ENCODE measurements around the gene FSIP1. TPM values are rescaled to one million over a fixed set of nuclear protein-coding genes. Genes with fewer than 3 reads are reported as not detected.

Gene FSIP1
- total and polyA plus RNA-seq, 2 donors from 2014 or later, result 0.75 to 2.4 TPM

DNA sequence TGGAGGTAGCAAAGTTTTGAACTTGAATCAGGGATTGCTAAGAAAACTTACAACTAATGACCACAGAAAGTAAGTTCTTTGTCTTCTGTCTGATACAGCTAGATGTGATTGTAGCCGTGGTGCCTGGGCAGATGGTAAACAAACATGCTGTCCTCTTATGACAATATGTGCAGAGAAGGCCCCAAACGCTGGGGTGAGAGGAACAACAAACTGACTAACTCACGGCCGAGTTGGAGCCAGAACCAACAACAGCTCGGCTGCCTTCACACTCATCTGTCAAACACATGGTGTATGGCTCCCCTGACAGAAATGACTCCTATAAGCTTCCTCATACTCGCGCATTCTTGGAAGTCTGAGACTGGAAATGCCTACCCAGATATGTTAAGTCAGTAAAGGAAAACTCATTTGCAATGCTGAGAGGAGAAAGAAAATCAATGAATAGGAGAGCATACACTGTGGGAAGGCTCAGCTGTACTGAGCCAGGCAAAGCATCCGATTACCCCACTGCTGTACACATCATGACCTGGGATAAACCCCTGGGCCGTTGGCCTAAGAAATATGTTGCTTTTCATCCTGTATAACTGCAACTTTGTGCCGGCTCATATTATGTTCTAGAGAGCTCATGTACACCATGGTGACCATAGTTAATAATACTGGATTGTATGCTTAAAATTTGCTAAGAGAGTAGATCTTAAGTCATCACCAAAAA lies 196.1 kb downstream of the FSIP1 start:
- TF ChIP-seq CTCF (IDR thresholded peaks at IDR 0.05; ENCODE audit: borderline replicate concordance, extremely low read depth, insufficient read depth), result no peak
- H3K9ac ChIP-seq (ENCODE audit: low read length in 3 of 3), result peak overlapping the region in 1 of 3 donors; percentile 17
- DNase-seq (no peak), FAIRE-seq (no peak)
- peak overlapping the region; percentile 4 to 6 for H3K27ac ChIP-seq (ENCODE audit: low read depth in 2 of 2, low read length in 2 of 2)
- intact Hi-C loops (cut with DNase I), result loop anchor here (10.0 kb wide), 1 partner anchor 882 kb away; no protein-coding TSS in a partner anchor
- no peaks in the 10 kb centered on the region for H3K9me3 ChIP-seq (ENCODE audit: control insufficient read depth in 2 of 3, insufficient read depth in 1 of 3, low read length in 3 of 3)
- peaks cover 4 to 55% (median 53%) of the 10 kb centered on the region in 3 donors for H3K4me1 ChIP-seq (ENCODE audit: control insufficient read depth in 2 of 3, insufficient read depth in 2 of 3, low read depth in 1 of 3, low read length in 3 of 3)
- H3K4me3 ChIP-seq (ENCODE audit: low read length in 3 of 3), result no peak overlapping the region
- no peaks in the 10 kb centered on the region for H3K27me3 ChIP-seq (ENCODE audit: control insufficient read depth, insufficient read depth, low read length)
- H3K36me3 ChIP-seq (ENCODE audit: control insufficient read depth in 2 of 3, insufficient read depth in 3 of 3, low read length in 3 of 3), result peaks cover 42 to 98% (median 56%) of the 10 kb centered on the region in 3 donors

DNA sequence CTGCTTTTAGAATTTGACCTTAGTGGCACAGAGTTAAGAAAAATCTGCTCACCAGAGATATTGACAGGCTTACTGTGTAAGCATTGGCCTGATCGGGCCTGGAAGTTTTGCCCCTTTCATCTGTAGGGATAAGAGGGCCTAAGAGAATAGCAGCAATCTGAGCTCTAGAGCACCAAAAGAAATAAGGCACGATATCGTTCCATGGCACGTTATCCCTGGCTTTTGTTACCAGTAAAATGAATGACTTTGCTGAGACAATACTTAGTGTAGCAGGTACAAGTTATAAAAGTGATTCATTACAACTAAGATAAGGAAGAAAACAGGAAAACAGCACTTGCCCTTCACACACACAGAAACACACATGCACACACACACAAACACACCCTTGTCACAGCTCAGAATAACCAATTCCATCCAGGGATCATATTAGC lies 196.8 kb downstream of the FSIP1 start:
- intact Hi-C loops (cut with DNase I), result loop anchor here (10.0 kb wide), 1 partner anchor 881 kb away; no protein-coding TSS in a partner anchor
- H3K4me3 ChIP-seq (ENCODE audit: low read length in 3 of 3), result peak overlapping the region in 1 of 3 donors; percentile 89
- no peak for FAIRE-seq
- H3K4me1 ChIP-seq (ENCODE audit: control insufficient read depth in 2 of 3, insufficient read depth in 2 of 3, low read depth in 1 of 3, low read length in 3 of 3), result peaks cover 4 to 53% (median 53%) of the 10 kb centered on the region in 3 donors
- H3K9me3 ChIP-seq (ENCODE audit: control insufficient read depth in 2 of 3, insufficient read depth in 1 of 3, low read length in 3 of 3), result no peaks in the 10 kb centered on the region
- H3K27ac ChIP-seq (ENCODE audit: low read depth in 2 of 2, low read length in 2 of 2), result peak overlapping the region in 1 of 2 donors; percentile 3
- peak overlapping the region in 1 of 3 donors; percentile 17 for H3K9ac ChIP-seq (ENCODE audit: low read length in 3 of 3)
- TF ChIP-seq CTCF (IDR thresholded peaks at IDR 0.05; ENCODE audit: borderline replicate concordance, extremely low read depth, insufficient read depth), result no peak
- peaks cover 35 to 91% (median 50%) of the 10 kb centered on the region in 3 donors for H3K36me3 ChIP-seq (ENCODE audit: control insufficient read depth in 2 of 3, insufficient read depth in 3 of 3, low read length in 3 of 3)
- no peaks in the 10 kb centered on the region for H3K27me3 ChIP-seq (ENCODE audit: control insufficient read depth, insufficient read depth, low read length)
- DNase-seq, result no peak

DNA sequence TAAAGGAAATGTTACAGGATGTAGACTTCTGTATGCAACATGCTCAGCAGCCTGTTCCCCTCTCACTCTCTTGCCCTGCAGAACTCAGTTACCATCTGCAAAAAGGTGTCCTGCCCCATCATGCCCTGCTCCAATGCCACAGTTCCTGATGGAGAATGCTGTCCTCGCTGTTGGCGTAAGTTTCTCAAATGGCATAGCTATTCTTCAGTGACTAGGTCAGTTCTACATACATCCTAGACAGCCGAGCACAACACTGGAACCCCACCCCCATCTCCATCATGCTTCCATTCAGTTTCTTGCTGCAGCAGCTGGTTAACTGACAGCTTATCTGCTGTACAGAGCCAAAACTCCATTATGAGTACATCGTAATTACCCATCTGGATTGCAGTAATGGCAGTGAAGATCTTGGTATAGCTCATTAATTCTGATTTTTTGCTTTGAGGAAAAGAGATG lies 197.2 kb downstream of the FSIP1 start:
- TF ChIP-seq CTCF (IDR thresholded peaks at IDR 0.05; ENCODE audit: borderline replicate concordance, extremely low read depth, insufficient read depth), result no peak
- intact Hi-C loops (cut with DNase I), result loop anchor here (10.0 kb wide), 1 partner anchor 881 kb away; no protein-coding TSS in a partner anchor
- Histone ChIP-seq H3K9ac (ENCODE audit: low read length in 3 of 3) (no peak overlapping the region), H3K27me3 (ENCODE audit: control insufficient read depth, insufficient read depth, low read length) (no peaks in the 10 kb centered on the region), H3K9me3 (ENCODE audit: control insufficient read depth in 2 of 3, insufficient read depth in 1 of 3, low read length in 3 of 3) (no peaks in the 10 kb centered on the region), H3K36me3 (ENCODE audit: control insufficient read depth in 2 of 3, insufficient read depth in 3 of 3, low read length in 3 of 3) (peaks cover 32 to 86% (median 48%) of the 10 kb centered on the region in 3 donors), H3K4me3 (ENCODE audit: low read length in 3 of 3) (peak overlapping the region in 2 of 3 donors; percentile 9 to 89), H3K27ac (ENCODE audit: low read depth in 2 of 2, low read length in 2 of 2) (no peak overlapping the region), H3K4me1 (ENCODE audit: control insufficient read depth in 2 of 3, insufficient read depth in 2 of 3, low read depth in 1 of 3, low read length in 3 of 3) (peaks cover 4 to 53% (median 53%) of the 10 kb centered on the region in 3 donors)
- no peak for FAIRE-seq
- DNase-seq, result no peak
